ENCODE measurements around the gene CDK5R1.
A peak's percentile ranks its signal among the peaks of the same experiment; 100 is the strongest.

Gene CDK5R1

GRCh38 chr17:32494621-32495358 lies 8.0 kb downstream of the CDK5R1 start:
- FAIRE-seq, result no peak

GRCh38 chr17:32495359-32496231 lies 8.8 kb downstream of the CDK5R1 start:
- no peak for FAIRE-seq

- no peak for FAIRE-seq
Measured at GRCh38 chr17:32496395-32497073, 9.7 kb downstream of the CDK5R1 start.

- FAIRE-seq, result no peak
Measured at GRCh38 chr17:32497431-32498205, 10.8 kb downstream of the CDK5R1 start.

- FAIRE-seq, result no peak
Measured at GRCh38 chr17:32498391-32498790, 11.6 kb downstream of the CDK5R1 start.

GRCh38 chr17:32502013-32502412 lies 15.2 kb downstream of the CDK5R1 start:
- no peak for FAIRE-seq

- FAIRE-seq, result no peak
Measured at GRCh38 chr17:32502710-32503109, 15.9 kb downstream of the CDK5R1 start.

- no peak for FAIRE-seq
Measured at GRCh38 chr17:32503251-32504165, 16.7 kb downstream of the CDK5R1 start.

- FAIRE-seq, result no peak
Measured at GRCh38 chr17:32504166-32504990, 17.6 kb downstream of the CDK5R1 start.

- no peak for FAIRE-seq
Measured at GRCh38 chr17:32508926-32509325, 22.1 kb downstream of the CDK5R1 start.

- FAIRE-seq, result no peak
Measured at GRCh38 chr17:32510466-32510865, 23.7 kb downstream of the CDK5R1 start.

GRCh38 chr17:32512328-32512727 lies 25.5 kb downstream of the CDK5R1 start:
- FAIRE-seq, result no peak

GRCh38 chr17:32513579-32513978 lies 26.8 kb downstream of the CDK5R1 start:
- FAIRE-seq, result no peak

GRCh38 chr17:32514606-32515005 lies 27.8 kb downstream of the CDK5R1 start:
- peak; percentile 71 for FAIRE-seq

GRCh38 chr17:32515677-32516383 lies 29.0 kb downstream of the CDK5R1 start:
- FAIRE-seq, result peak; percentile 21

- FAIRE-seq, result no peak
Measured at GRCh38 chr17:32516450-32516849, 29.7 kb downstream of the CDK5R1 start.

- FAIRE-seq, result no peak
Measured at GRCh38 chr17:32516940-32517701, 30.3 kb downstream of the CDK5R1 start.

- FAIRE-seq, result no peak
Measured at GRCh38 chr17:32517982-32518381, 31.2 kb downstream of the CDK5R1 start.

GRCh38 chr17:32518646-32519227 lies 31.9 kb downstream of the CDK5R1 start:
- FAIRE-seq, result no peak

Data from islet of Langerhans (tissue), 1 donor.